Measurements from ENCODE around the gene MGLL.
"Not testable (repeated sequence)": the region's sequence is repeated elsewhere in the genome, so short reads cannot be mapped to it uniquely, and the experiment has no call there.

Gene MGLL

DNA sequence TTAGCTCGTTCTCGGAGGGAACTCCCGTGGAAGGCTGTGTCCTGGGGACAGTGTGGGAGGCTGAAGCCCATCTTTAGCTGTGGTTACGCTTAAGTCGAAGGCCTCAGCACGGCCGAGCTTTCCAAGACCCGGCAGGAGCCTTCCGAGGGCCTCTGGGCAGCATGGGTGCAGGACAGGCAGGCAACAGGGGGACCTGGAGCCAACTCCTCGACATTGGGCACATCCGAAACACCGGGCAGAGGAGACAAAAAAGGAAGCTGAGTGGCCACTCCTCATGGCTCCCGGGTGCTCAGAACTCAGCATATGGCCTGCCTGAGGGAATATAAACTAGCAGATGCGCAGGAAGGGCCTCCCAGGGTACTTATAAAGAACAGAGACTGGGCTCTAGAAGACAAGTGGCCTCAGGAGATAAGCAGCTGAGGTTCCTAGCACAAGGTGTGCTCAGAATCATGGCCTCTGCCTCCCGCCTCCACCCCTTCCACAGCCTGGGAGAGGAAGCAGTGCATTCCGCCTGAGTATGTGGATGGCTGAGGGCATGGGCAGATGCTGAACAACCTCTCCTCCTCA is 115.4 kb downstream of the MGLL start:
- DNase-seq (ENCODE audit: low read depth), result no peak
- H3K4me3 ChIP-seq (ENCODE audit: control insufficient read depth, low read depth, low read length), result no peak overlapping the region
- TF ChIP-seq CTCF (conservative IDR thresholded peaks at IDR 0.05; ENCODE audit: control insufficient read depth, insufficient read depth, low read depth, low read length), result no peak

DNA sequence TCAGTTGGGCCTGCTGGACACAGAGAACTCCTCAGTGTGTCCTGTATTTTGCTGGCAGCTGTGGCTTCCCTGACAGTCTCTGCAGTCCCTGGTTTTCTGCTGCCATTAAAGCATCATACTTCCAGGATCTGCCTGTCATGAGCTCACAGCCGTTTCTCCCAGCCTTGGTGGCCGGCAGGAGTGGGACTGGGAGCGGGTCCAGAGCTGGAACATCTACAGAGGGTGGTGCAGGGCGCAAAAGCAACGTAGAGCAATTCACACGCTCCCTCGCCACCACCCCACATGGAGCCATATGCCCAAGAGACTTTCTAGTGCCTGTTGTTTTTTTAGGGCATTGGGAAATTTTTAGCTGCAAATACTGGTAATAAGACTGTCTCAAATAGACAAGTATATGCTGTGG is 116.0 kb downstream of the MGLL start:
- TF ChIP-seq CTCF (conservative IDR thresholded peaks at IDR 0.05; ENCODE audit: control insufficient read depth, insufficient read depth, low read depth, low read length), result no peak
- H3K4me3 ChIP-seq (ENCODE audit: control insufficient read depth, low read depth, low read length), result no peak overlapping the region
- no peak for DNase-seq (ENCODE audit: low read depth)

GRCh38 chr3:127704840-127705239 is 117.5 kb downstream of the MGLL start:
- not testable (repeated sequence) for DNase-seq (ENCODE audit: low read depth); H3K4me3 ChIP-seq (ENCODE audit: control insufficient read depth, low read depth, low read length)

DNA sequence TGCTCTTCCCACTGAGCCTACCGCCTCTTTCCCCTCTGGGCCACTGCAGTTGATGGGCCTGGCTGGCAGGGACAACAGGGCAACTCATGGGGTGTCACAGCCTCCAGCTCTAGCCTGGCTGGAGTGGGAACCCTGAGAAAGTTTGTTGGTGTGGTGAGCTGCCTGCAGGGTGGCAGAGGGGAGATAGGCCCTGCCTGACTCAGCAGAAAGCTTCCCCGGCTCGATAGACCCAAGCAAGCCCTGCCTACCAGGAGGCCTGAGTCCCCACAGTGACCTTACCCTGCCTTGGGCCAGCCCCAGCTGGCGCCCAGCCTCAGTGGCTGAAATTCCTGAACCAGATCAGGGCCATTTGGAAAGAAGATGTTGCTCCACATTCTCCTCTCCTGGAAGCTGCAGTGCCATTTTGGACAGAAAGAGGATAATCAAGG is 120.2 kb downstream of the MGLL start:
- H3K4me3 ChIP-seq (ENCODE audit: control insufficient read depth, low read depth, low read length), result no peak overlapping the region
- no peak for TF ChIP-seq CTCF (conservative IDR thresholded peaks at IDR 0.05; ENCODE audit: control insufficient read depth, insufficient read depth, low read depth, low read length)
- DNase-seq (ENCODE audit: low read depth), result no peak

GRCh38 chr3:127701280-127701911 is 120.9 kb downstream of the MGLL start:
- DNase-seq (ENCODE audit: low read depth), result no peak
- TF ChIP-seq CTCF (conservative IDR thresholded peaks at IDR 0.05; ENCODE audit: control insufficient read depth, insufficient read depth, low read depth, low read length), result no peak
- no peak overlapping the region for H3K4me3 ChIP-seq (ENCODE audit: control insufficient read depth, low read depth, low read length)

DNA sequence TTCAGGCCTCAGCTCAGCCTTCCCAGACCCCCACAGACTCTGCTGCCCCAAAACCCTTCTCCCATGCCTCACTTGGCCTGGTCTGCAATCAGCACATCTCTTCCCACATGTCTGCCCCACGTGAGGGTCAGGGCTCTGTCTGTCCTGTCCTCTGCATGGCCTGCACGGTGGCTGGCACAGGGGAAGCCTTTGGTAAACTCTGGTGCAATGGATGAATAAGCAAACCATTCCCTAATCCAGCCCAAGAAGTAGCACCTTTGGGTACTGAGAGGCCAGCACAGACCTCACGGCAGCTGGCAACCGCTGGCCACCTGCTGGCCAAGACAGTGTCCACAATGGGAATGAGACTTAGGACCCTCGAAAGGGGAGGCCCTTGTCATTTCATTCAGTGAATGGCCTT is 121.9 kb downstream of the MGLL start:
- no peak overlapping the region for H3K4me3 ChIP-seq (ENCODE audit: control insufficient read depth, low read depth, low read length)
- no peak for TF ChIP-seq CTCF (conservative IDR thresholded peaks at IDR 0.05; ENCODE audit: control insufficient read depth, insufficient read depth, low read depth, low read length)
- DNase-seq (ENCODE audit: low read depth), result no peak

- DNase-seq (ENCODE audit: low read depth), result peak; percentile 23
- no peak for TF ChIP-seq CTCF (conservative IDR thresholded peaks at IDR 0.05; ENCODE audit: control insufficient read depth, insufficient read depth, low read depth, low read length)
- H3K4me3 ChIP-seq (ENCODE audit: control insufficient read depth, low read depth, low read length), result no peak overlapping the region
Observed at GRCh38 chr3:127699416-127700300, 122.7 kb downstream of the MGLL start.
